ENCODE results near the gene FBXW5. TPM values are rescaled to one million over a fixed set of nuclear protein-coding genes. Genes with fewer than 3 reads are reported as not detected.

Gene FBXW5
- total and polyA plus RNA-seq, 2 experiments from 2014 or later = 110 to 234 TPM

DNA sequence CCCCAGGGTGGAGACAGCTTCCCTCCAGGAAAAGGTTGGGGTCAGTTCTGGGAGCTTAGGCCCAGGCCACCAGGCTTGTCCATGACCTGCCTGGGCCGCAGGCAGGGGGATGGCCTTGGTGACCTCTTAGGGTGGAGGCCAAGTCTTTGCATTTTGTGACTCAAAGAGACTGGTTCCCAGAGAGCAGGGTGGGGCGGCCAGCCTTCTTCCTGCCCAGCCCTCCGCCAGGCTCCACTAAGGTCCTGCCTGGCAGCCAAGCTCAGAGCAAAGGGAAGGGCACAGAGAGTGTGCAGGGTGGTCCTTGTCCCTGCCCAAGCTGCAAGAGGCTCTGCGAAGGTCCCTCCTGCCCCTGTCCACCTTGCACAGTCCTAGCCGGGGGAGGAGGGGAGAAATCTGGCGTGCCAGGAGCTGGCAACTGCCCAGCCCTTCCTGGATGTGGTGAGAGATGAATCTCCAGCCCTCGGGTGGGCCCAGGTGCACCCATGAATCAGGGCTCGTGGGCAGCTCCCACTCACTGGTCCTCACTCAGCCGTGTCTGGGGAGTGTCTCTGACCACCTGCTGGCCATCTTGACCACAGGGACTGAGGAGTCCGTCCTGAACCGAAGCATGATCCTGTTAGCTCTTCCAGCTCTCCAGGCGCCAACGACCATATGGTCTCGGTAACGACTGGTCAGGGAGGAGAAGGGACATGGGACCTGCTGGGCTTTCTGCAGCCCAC lies 30.4 kb upstream of the FBXW5 start:
- Histone ChIP-seq H3K27me3 (replicated peaks; ENCODE audit: insufficient read depth) (no peaks in the 10 kb centered on the region), H3F3A (ENCODE audit: insufficient read depth) (no peaks in the 10 kb centered on the region), H3K9ac (no peak overlapping the region), H2AFZ (no peak overlapping the region), H3K4me3 (no peak overlapping the region), H3K4me2 (ENCODE audit: unreplicated experiment) (no peak overlapping the region), H3K27ac (no peak overlapping the region), H3K4me1 (ENCODE audit: insufficient read depth) (no peaks in the 10 kb centered on the region), H3K36me3 (ENCODE audit: low read depth) (no peaks in the 10 kb centered on the region), H4K20me1 (ENCODE audit: insufficient read depth) (no peaks in the 10 kb centered on the region), H3K9me3 (ENCODE audit: low read depth) (no peaks in the 10 kb centered on the region), H3K79me2 (ENCODE audit: insufficient read depth) (no peaks in the 10 kb centered on the region), H3K9me2 (ENCODE audit: insufficient read depth) (no peaks in the 10 kb centered on the region)
- TF ChIP-seq EZH2phosphoT487 (IDR thresholded peaks at IDR 0.05; ENCODE audit: insufficient read depth, low read depth) (no peak), EZH2 (IDR thresholded peaks at IDR 0.05; ENCODE audit: insufficient read depth, poor library complexity, severe bottlenecking) (no peak)
- no peak for DNase-seq
- in situ Hi-C loops (cut with MboI) = no loop called here
- 53% methylated on average over 14 to 15 of the region's 15 CpGs for WGBS, 2 experiments (ENCODE audit: low coverage in 1 of 2, low lambda C conversion rate in 2 of 2, missing lambda C conversion rate in 2 of 2)

DNA sequence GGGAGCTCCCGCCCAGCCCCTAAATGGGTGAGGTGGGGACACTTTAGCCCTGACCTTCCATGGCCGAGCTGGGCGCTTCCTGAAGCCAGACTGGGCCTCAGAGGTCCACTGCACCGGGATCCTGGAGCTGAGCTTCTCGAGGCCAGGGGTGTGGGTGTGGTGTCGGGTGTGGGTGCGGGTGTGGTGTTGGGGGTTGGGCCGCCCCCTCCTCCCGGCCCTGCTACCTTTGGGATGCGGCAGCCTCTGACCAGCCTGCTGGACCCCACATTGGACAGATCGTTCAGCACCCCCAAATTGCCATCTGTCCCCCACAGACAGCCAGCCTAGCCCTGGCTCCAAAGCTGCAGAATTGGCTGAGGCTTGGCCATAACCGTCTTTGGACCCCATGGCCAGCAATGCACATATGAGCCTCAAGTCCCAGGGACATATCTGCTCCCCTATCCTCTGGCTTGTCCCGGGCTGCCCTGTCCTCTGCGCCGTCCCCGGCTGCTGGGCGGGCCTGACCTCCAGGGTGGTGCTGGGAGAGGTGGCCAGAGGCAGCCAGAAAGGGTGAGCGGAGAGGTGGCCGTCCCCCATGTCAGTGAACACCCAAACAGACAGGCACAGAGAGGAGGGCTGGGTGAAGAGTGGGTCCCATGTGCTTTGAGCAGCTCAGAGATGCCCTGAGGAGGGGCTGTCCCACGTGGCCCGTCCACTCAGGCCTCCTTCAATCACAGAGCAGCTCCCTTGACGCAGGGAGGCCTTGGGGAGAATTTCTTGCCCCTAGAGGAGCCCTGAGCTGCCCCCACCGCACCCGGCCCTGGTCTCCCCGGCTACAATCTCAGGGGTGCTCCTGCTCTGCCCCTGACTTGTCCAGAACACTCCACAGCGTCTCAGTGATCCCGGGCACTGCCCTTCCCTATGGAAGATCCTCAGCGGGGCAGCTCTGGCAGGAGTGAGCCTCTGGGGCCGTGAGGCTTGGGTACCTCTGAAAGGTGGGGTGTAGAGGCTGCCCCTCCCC lies 29.4 kb upstream of the FBXW5 start:
- TF ChIP-seq EZH2 (IDR thresholded peaks at IDR 0.05; ENCODE audit: insufficient read depth, poor library complexity, severe bottlenecking) (no peak), EZH2phosphoT487 (IDR thresholded peaks at IDR 0.05; ENCODE audit: insufficient read depth, low read depth) (no peak)
- no peak overlapping the region for H3K4me3 ChIP-seq
- no peaks in the 10 kb centered on the region for H4K20me1 ChIP-seq (ENCODE audit: insufficient read depth)
- H3K9me2 ChIP-seq (ENCODE audit: insufficient read depth) = no peaks in the 10 kb centered on the region
- H3K27ac ChIP-seq = no peak overlapping the region
- no peaks in the 10 kb centered on the region for H3K9me3 ChIP-seq (ENCODE audit: low read depth)
- no peak for DNase-seq
- H3K36me3 ChIP-seq (ENCODE audit: low read depth) = no peaks in the 10 kb centered on the region
- no peaks in the 10 kb centered on the region for H3K27me3 ChIP-seq (replicated peaks; ENCODE audit: insufficient read depth)
- H3K4me2 ChIP-seq (ENCODE audit: unreplicated experiment) = no peak overlapping the region
- in situ Hi-C loops (cut with MboI) = no loop called here
- no peaks in the 10 kb centered on the region for H3F3A ChIP-seq (ENCODE audit: insufficient read depth)
- H3K9ac ChIP-seq = no peak overlapping the region
- no peak overlapping the region for H2AFZ ChIP-seq
- no peaks in the 10 kb centered on the region for H3K79me2 ChIP-seq (ENCODE audit: insufficient read depth)
- no peaks in the 10 kb centered on the region for H3K4me1 ChIP-seq (ENCODE audit: insufficient read depth)
- WGBS, 2 experiments (ENCODE audit: low coverage in 1 of 2, low lambda C conversion rate in 2 of 2, missing lambda C conversion rate in 2 of 2) = 77 to 78% methylated on average over 28 to 29 of the region's 29 CpGs

DNA sequence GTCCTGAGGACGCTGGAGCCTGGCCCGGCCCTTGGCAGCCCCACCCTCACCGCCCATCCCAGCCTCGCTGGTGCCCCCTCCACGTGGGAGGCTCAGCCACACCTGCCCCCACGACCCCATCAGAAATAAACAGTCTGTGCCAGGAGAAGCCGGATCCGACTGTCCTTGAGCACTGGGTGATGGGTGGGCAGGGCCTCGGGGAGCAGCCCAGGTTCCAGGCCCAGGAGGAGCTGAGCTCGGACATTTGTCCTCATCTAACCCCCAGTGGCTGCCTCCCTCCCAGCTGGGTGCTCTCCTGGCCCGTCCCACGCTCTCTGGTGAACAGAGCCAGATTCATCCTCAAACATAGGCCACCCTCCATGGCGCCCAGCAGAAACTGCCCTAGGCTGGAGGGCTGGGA lies 28.2 kb upstream of the FBXW5 start:
- no peaks in the 10 kb centered on the region for H3F3A ChIP-seq (ENCODE audit: insufficient read depth)
- H3K27me3 ChIP-seq (replicated peaks; ENCODE audit: insufficient read depth) = no peaks in the 10 kb centered on the region
- in situ Hi-C loops (cut with MboI) = no loop called here
- H3K4me3 ChIP-seq = no peak overlapping the region
- H3K79me2 ChIP-seq (ENCODE audit: insufficient read depth) = no peaks in the 10 kb centered on the region
- H3K4me1 ChIP-seq (ENCODE audit: insufficient read depth) = no peaks in the 10 kb centered on the region
- H3K9ac ChIP-seq = no peak overlapping the region
- H2AFZ ChIP-seq = no peak overlapping the region
- no peaks in the 10 kb centered on the region for H3K36me3 ChIP-seq (ENCODE audit: low read depth)
- H3K4me2 ChIP-seq (ENCODE audit: unreplicated experiment) = no peak overlapping the region
- H3K9me2 ChIP-seq (ENCODE audit: insufficient read depth) = no peaks in the 10 kb centered on the region
- H3K9me3 ChIP-seq (ENCODE audit: low read depth) = no peaks in the 10 kb centered on the region
- no peak for DNase-seq
- WGBS, 2 experiments (ENCODE audit: low coverage in 1 of 2, low lambda C conversion rate in 2 of 2, missing lambda C conversion rate in 2 of 2) = 44% methylated on average over 12 to 13 of the region's 13 CpGs
- no peak overlapping the region for H3K27ac ChIP-seq
- H4K20me1 ChIP-seq (ENCODE audit: insufficient read depth) = no peaks in the 10 kb centered on the region
- TF ChIP-seq EZH2 (IDR thresholded peaks at IDR 0.05; ENCODE audit: insufficient read depth, poor library complexity, severe bottlenecking) (no peak), EZH2phosphoT487 (IDR thresholded peaks at IDR 0.05; ENCODE audit: insufficient read depth, low read depth) (no peak)

DNA sequence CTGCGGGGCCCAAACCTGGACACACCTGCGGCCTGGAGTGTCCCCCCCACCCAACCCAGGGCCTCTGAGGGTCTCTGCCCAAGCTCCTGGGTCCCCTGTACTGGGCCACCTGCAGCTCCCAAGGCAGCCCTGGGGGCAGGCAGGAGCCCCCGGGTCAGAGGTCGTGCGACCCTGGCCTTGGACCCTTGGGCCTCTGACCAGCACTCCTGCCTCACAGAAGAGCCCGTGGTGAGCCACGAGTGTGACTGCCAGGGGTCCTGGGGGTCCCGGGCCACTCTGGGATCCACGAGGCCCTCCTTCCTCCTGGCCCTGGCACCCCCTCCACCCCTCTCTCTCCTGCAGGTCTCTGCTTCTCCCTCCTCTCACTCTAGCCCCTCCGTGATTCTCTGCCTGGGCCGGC lies 27.8 kb upstream of the FBXW5 start:
- WGBS, 2 experiments (ENCODE audit: low coverage in 1 of 2, low lambda C conversion rate in 2 of 2, missing lambda C conversion rate in 2 of 2) = 53 to 62% methylated on average over 7 to 11 of the region's 11 CpGs
- H3K27me3 ChIP-seq (replicated peaks; ENCODE audit: insufficient read depth) = no peaks in the 10 kb centered on the region
- no peaks in the 10 kb centered on the region for H3K36me3 ChIP-seq (ENCODE audit: low read depth)
- DNase-seq = no peak
- H3K4me3 ChIP-seq = no peak overlapping the region
- no peak overlapping the region for H3K27ac ChIP-seq
- no peaks in the 10 kb centered on the region for H3K9me3 ChIP-seq (ENCODE audit: low read depth)
- no peak overlapping the region for H2AFZ ChIP-seq
- H3K9ac ChIP-seq = no peak overlapping the region
- no peaks in the 10 kb centered on the region for H4K20me1 ChIP-seq (ENCODE audit: insufficient read depth)
- in situ Hi-C loops (cut with MboI) = no loop called here
- H3K4me2 ChIP-seq (ENCODE audit: unreplicated experiment) = no peak overlapping the region
- no peaks in the 10 kb centered on the region for H3F3A ChIP-seq (ENCODE audit: insufficient read depth)
- H3K4me1 ChIP-seq (ENCODE audit: insufficient read depth) = no peaks in the 10 kb centered on the region
- H3K9me2 ChIP-seq (ENCODE audit: insufficient read depth) = no peaks in the 10 kb centered on the region
- H3K79me2 ChIP-seq (ENCODE audit: insufficient read depth) = no peaks in the 10 kb centered on the region
- TF ChIP-seq EZH2 (IDR thresholded peaks at IDR 0.05; ENCODE audit: insufficient read depth, poor library complexity, severe bottlenecking) = no peak
- no peak for TF ChIP-seq EZH2phosphoT487 (IDR thresholded peaks at IDR 0.05; ENCODE audit: insufficient read depth, low read depth)

Measured in GM23248 (cell line).